ENCODE measurements around the gene SYCN.

DNA sequence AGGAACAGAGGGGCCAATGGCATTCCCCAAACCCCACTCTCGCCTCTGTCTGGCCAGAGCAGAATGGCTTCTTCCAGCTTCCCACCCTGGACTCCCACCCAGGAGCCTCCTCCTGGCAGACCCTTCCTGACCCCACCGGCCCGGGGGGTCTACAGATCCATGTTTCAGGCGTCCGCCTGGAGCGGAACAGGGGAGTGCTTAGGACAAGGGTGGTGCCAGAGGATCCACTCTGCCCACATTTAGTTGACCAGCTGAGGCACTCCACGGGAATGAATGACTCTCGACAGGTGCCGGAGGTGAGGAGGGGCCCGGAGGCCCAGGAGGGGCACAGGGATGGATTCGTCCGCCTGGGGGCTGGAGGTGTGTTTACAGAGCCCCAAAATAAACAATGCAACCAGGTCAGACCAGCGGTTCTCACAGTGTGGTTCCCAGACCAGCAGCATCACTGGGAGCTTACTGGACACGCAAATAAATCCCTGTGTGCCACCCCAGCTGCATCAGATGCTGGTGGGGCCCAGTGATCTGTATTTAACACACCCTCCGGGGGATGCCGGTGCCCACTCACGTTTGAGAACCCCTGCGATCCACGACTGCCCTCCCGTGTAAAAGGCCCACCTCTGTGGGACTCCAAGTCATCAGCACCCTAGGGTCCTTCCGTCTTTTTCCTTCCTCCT lies 22.4 kb downstream of the SYCN start:
- TF ChIP-seq, protein P1, sequence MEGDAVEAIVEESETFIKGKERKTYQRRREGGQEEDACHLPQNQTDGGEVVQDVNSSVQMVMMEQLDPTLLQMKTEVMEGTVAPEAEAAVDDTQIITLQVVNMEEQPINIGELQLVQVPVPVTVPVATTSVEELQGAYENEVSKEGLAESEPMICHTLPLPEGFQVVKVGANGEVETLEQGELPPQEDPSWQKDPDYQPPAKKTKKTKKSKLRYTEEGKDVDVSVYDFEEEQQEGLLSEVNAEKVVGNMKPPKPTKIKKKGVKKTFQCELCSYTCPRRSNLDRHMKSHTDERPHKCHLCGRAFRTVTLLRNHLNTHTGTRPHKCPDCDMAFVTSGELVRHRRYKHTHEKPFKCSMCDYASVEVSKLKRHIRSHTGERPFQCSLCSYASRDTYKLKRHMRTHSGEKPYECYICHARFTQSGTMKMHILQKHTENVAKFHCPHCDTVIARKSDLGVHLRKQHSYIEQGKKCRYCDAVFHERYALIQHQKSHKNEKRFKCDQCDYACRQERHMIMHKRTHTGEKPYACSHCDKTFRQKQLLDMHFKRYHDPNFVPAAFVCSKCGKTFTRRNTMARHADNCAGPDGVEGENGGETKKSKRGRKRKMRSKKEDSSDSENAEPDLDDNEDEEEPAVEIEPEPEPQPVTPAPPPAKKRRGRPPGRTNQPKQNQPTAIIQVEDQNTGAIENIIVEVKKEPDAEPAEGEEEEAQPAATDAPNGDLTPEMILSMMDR (conservative IDR thresholded peaks at IDR 0.05; ENCODE audit: low read length) = no peak
- no peak for TF ChIP-seq EZH2phosphoT487 (IDR thresholded peaks at IDR 0.05; ENCODE audit: borderline replicate concordance, low read depth, low read length)

All from OCI-LY7 (cell line).